Hepatic stellate cell (primary cell): Measurements from ENCODE around the gene UBXN2A.

Source experiments
- DNase-seq: peaks from one replicate; pipeline ENCODE4 v3.0.0; 2011; ENCODE audit warnings: low spot score

Gene UBXN2A

DNA sequence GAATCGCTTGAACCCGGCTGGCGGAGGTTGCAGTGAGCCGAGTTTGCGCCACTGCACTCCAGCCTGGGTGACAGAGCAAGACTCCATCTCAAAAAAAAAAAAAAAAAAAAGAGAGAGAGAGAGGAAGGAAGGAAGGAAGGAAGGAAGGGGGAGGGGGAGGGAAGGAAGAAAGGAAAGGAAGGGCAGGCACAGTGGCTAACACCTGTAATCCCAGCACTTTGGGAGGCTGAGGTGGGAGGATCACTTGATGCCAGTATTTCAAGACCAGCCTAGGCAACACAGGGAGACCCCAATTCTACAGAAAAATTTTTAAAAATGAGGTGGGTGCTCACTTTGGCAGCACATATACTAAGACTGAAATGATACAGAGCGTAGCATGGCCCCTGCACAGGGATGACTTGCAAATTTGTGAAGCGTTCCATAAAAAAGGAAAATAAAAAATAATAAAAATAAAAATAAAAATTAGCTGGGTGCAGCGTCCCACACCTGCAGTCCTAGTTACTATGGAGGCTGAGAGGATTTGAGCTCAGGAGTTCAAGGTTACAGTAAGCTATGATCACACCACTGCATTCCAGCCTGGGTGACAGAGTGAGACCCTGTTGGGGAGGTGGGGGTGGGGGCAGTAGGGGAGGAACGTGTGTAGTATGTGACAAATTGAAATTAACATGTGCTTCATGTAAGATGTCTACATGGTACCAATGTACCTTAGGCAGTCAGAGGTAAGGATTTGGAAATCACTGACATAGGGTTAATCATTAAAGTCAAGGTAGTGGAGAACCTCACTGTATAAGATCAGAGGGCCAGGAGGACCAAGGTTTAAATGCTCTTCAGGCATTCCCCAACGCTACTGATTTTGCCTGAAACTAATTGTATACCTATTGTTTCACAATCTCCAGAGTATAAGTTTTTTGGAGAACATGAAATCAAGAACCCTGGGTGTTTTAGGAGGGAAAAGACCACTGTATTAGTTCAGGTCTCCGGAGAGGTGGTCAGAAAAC lies 105.5 kb downstream of the UBXN2A start:
- DNase-seq, result no peak

GRCh38 chr2:24046599-24046929 lies 106.3 kb downstream of the UBXN2A start:
- DNase-seq, result no peak

DNA sequence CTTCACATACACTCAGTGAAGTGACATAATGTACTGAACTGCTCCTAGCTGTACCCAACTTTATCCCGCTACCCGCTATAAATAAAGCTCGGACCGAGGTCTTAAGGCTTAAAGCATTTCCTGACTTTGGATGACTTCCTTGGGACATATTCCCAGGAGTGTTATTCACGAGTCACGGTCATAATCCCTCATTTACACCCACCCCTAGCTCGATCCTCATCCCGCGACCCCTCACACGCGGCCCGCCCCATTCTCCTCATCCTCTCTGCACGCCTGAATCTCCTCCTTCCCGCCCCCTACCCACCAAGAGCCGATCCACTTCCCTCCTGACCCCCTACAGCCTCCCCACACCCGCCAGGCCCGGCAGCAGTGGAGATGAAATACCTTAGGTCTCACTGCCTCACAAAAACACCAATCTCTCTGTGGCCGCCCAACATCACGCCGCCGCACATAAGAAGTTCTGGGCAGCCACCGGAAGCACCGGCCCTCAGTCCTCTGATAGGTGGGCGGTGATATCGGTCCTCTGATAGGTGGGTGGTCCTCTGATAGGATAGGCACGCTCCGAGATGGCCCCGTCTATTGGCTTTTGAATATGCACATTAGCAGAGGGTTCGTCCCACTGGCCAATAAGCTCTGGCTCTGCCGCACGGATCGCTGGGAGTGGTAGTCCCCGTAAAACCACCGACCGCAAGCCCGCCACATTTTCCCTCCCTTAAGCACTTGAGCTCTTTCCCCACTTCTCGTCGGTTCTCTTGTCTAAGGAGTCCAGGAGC lies 106.9 kb downstream of the UBXN2A start, which contains the start of gene WDCP:
TSS of gene WDCP (minus strand) at position 462 of the 773 bp plus-strand sequence. CDS start 7,897 bp downstream, outside the sequence.
- peak; percentile 95 for DNase-seq

DNA sequence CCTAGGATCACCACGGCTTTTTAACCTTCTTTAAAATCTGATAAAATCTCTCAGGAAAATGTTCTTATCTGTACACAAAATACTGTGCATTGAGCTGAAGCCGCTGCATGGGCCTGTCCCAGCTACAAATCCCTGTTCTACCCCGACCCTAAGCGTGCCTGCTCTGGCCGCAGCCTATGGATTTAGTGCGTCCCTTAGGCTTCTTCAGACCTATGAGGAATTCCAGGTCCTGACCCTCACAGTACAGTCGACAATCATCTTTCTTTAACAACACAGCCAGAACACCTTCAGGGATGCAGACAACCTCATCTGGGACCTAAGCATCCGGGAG lies 107.4 kb downstream of the UBXN2A start:
- DNase-seq, result no peak

- no peak for DNase-seq
Observed at GRCh38 chr2:24048769-24049484, 108.7 kb downstream of the UBXN2A start.

DNA sequence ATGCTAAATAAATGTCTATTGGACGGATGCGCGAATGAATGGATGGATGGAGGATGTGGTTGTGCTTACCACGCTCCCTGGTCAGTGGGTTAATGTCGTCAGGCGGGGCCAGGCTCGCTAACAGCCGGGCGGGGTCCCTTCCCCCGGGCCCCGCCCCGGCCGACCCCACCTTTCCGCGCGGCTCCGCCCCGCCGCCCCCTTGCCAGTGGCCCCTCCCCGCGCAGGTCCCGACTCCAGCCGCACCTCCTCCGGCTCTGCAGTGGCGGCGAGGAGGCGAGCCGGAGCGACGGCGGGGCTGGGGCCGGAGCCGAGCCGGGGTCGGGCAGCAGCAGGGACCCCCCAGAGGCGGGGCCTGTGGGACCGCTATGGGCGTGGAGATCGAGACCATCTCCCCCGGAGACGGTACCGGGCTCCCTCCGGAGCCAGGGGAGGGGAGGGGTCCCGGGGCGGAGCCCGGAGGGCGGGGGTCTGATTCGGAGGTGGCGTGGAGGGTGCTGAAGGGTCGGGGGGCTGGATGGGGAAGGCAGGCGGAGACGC lies 109.3 kb downstream of the UBXN2A start, which contains the start of gene FKBP1B:
TSS of gene FKBP1B (plus strand) at position 257 of the 537 bp plus-strand sequence. CDS start at position 366, 109 bp downstream.
- DNase-seq, result peak; percentile 49

DNA sequence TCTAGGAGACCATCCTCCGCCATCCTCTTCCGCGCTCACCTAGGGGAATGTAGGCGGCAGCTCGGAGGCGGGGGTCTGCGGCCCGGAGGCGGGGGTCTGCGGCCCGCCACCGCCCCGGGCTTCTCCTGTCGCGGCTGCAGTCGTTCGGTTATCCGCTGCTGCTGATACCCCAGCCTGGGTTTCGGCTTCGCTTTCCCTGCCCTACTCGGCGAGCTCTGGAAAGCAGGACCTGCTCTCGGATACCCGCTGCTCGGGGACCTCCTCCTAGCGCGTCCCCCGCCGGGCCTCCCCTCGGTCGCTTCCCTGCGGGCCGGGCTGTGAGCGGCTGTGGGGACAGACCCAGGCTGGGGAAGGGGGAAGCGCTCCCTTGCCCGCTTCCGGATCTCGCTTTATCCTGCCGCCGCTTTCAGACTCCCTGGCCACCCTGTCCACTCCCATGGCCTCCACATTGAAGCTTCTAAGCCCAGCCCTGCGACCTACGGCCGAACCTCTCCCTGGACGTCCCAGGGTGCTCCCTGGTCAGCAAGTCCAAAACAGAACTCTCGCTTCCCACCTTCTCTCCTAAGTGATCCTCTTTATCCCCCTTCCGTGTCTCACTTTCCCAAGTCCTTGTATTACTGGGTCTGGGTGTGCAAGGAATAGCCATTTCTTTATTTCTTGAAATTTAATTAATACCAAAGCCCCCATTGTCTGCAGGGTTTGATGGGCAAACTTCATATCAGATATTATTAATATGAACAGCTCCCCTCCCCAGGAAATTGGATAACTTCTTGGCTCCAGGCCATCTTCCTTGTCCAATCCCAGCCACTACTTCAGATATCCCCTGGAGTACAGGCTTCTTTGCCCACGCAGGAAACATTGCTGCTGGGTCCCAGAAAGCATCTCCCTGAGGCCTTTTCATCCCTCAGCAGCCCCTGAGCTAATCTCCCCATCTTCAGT lies 110.0 kb downstream of the UBXN2A start:
- peak; percentile 19 for DNase-seq

DNA sequence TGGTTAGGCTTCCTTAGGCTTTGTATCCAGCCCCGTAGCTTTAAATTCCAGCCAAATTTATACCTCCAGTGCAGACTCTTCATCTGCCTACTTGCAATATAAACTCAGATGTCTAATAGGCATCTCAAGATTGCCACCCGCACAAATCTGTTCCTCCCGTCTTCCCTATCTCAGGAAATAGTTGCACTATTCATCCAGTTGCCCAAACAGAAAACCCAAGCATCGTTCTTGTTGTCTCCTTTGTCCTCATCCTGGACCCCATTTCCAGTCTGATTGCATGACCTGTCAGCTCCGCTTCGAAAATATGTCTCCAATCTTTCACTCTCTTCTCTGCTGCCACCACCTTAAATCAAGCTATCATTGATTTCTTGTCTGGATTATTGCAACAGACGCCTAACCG lies 111.6 kb downstream of the UBXN2A start:
- no peak for DNase-seq

- DNase-seq, result no peak
Observed at GRCh38 chr2:24052951-24053350, 112.7 kb downstream of the UBXN2A start.
